GM21737 (cell line): ENCODE data around the gene LAG3.
"Not testable (repeated sequence)": the region's sequence is repeated elsewhere in the genome, so short reads cannot be mapped to it uniquely, and the experiment has no call there.

Experiments
- ATAC-seq: cut with Tn5 transposase; IDR thresholded peaks from one replicate; pipeline ENCODE4 v1.9.1; 2021; ENCODE audit warnings: mild to moderate bottlenecking, moderate library complexity; ENCODE audit not compliant: unreplicated experiment

LAG3 gene

DNA sequence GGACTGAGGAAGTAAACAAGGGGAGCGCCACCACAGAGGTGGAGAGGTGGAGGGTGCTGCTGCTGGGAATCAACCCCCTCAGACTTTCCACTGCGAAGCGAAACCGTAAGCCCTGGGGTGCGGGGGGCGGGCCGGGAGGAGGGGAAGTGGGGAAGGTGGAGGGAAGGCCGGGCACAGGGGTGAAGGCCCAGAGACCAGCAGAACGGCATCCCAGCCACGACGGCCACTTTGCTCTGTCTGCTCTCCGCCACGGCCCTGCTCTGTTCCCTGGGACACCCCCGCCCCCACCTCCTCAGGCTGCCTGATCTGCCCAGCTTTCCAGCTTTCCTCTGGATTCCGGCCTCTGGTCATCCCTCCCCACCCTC, at the start of gene LAG3:
Gene LAG3, plus strand, starts transcription at position 190 of the 365 bp plus-strand sequence. CDS start 333 bp downstream, outside the sequence.
- ATAC-seq = no peak

DNA sequence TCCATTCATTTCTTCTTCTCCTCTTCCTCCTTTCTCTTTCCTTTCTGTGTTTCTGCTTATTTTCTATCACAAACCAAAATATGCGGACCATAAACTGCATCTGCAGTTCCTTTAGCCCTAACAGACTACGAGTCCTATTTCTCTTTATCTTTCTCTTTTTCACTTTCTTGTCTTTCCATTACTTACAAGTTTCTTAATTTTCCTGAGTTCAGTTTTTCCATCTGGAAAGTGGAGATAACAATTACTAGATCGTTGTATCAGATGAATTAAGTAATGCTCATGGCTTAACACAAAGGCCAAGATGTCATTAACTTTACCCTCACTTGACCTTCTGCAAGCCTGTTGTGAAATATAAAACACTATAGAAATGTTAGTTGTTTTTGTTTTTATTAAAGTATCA, 49.5 kb upstream of the LAG3 start:
- no peak for ATAC-seq

DNA sequence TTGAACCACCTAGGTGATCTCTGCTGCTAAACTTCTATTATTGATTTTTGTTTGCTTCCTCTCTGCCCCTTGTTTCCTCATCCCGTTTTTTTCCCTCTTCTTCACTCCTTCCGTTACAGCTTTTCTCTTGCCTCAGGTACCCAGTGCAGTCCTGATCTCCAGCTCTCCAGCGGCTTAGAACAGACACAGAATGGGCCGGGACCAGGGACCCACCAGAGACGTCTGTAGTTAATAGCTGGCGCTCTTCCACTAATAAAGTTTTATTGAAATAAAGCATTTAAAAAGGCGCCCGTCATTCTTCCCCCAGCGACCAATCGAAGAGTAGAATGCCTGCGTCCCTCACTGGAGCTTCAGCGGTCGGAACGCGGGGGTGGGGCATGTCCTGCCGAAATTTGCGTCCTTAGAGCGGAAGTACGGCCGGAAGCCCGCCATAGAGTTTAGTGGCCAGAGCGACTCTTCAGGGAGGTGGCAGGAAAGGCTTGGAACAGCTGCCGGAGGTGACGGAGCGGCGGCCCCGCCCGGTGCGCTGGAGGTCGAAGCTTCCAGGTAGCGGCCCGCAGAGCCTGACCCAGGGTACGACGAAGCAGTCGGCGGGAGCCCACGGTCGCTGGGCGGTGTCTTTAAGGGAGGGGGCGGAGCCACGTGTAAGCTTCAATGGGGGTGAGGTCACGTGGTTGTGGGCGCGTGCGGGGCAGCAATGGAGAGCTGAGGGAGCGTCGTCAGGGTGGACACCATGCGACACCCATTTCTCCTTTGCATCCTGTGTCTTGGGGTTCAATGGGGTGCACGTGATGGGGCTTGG, 48.5 kb upstream of the LAG3 start, which contains the start of gene COPS7A:
Gene COPS7A, plus strand, starts transcription at position 440 of the 802 bp plus-strand sequence. CDS start 611 bp downstream, outside the sequence.
- ATAC-seq = peak; percentile 94

DNA sequence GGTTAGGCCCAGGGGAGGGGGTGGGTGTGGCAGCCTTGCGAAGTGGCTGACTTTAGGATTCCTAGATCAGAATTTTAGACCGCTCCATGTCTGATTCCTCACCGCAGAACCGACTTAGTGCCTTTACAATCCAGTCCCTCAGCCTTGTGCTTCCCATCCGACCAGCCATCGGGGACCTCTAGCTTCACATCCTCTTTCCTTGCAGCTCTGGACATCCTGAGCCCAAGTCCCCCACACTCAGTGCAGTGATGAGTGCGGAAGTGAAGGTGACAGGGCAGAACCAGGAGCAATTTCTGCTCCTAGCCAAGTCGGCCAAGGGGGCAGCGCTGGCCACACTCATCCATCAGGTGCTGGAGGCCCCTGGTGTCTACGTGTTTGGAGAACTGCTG, 47.9 kb upstream of the LAG3 start:
- peak; percentile 28 for ATAC-seq

DNA sequence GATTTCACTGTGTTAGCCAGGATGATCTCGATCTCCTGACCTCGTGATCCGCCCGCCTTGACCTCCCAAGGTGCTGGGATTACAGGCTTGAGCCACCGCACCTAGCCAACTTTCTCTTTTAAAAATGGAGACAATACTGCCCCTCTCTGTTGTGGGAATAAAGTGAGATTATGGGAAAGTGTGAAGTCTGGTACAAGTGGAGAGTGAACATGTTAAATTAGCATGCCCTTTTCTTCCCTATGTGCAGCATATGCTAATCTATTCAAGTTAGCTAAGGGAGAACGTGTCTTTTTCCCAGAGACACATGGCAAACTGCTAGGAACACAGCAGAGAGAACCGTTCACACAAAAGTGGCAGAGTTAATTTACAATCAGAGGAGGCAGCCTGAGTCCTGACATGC, 47.0 kb upstream of the LAG3 start:
- no peak for ATAC-seq

DNA sequence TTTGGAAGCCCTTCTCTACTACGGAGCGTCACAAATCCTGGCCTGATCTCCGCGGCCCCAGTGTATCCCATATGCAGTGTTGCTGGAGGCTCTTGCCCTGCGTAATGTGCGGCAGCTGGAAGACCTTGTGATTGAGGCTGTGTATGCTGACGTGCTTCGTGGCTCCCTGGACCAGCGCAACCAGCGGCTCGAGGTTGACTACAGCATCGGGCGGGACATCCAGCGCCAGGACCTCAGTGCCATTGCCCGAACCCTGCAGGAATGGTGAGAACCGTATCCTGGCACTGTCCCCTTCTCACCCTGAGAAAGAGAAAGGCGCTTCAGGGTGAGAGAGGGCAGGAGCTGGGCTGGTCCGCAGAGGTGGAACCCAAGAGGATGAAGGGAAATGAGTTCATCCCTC, 43.1 kb upstream of the LAG3 start:
- ATAC-seq = no peak

DNA sequence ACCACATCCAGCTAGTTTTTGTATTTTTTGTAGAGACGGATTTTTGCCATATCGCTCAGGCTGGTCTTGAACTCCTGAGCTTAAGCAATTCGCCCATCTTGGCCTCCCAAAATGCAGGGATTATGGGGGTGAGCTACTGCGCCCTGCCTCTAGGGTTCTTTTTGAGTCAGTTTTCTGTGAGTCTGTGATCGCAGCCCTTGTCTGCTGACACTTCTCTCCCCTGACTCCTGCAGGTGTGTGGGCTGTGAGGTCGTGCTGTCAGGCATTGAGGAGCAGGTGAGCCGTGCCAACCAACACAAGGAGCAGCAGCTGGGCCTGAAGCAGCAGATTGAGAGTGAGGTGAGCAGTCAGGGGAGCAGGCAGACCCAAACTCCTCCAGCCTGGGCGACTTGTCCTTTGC, 42.2 kb upstream of the LAG3 start:
- no peak for ATAC-seq

DNA sequence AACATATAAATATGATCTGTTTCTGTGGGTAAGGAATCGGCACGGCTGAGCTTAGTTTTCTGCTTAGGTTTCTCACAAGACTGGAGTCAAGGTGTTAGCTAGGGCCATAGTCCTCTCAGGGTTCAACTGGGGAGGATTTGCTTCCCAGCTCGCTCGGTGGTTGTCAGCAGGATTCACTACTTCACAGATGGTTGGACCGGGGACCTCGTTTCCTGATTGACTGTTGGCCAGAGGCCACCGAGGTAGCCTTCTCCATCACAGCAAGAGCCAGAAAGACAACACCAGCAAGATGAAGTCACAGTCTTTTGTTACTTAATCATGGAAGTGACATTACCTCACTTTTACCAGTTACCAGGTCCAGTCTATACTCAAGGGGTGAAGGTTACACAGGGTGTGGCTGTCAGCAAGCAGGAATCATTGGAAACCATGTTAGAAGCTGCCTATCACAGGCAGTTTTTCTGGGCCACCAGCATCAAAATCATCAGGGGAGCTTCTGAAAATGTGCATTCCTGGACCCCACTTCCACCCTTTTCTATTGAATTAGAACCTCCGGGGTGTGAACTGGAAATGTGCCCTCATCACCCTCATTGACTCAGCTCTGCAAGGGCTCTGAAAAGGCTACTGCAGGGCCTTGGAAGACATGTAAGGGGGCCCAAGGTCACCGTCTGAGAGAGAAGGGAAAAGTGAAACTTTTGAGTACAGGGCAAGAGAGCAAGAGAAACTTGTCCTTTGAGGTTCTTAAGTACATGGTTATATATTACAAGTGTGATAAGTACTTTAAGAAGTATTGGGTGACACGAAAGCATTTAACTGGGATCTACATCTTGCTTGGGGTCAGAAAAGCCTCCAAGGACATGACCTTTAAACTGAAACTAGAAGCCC, 37.6 kb upstream of the LAG3 start:
- no peak for ATAC-seq

DNA sequence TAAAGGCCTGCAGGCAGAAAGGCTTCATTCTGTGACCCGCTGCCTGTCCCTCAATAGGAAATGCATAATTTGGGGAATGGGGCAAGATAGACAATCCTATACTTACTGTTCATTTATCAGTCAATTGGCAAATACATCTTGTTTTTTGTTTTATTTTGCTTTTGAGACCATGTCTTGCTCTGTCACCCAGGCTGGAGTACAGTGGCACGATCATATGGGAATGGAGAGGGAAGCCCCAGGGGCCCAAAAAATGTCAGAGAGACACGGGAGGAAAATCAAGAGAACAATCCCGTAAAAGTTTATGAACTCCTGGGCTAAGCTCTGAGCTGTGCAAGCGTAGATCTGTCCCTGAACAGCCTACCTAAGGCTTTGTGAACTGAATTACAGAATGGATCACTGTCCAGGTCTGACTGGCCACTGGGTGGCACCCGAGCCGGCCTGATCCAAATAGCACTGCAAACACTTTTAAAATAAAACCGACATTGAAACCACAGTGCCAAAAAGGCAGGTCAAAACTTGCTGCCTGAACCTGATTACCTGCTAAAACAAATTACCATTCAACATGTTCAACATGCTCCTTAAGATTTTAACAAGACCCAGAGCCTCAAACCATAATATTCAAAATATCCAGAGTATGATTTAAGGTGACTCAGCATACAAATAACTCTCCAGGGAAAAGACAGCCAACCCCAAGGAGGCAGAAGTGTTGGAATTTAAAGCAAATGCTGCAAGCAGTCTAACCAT, 36.7 kb upstream of the LAG3 start:
- ATAC-seq = no peak

DNA sequence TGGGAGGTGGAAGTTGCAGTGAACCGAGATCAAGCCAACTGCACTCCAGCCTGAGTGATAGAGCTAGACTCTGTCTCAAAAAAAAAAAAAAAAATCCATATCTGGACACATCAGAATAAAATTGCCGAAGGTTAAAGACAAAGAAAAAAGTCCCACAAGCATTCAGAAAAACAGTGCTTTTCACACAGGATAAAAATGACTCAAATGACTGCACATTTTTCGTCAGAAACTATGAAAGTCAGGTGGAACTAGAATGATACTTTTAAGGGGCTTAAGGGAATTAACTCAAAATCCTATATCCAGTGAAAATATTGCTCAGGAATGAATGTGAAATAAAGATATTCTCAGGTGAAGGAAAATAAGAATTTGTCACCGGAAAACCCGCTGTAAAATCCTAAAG, 35.6 kb upstream of the LAG3 start:
- no peak for ATAC-seq

DNA sequence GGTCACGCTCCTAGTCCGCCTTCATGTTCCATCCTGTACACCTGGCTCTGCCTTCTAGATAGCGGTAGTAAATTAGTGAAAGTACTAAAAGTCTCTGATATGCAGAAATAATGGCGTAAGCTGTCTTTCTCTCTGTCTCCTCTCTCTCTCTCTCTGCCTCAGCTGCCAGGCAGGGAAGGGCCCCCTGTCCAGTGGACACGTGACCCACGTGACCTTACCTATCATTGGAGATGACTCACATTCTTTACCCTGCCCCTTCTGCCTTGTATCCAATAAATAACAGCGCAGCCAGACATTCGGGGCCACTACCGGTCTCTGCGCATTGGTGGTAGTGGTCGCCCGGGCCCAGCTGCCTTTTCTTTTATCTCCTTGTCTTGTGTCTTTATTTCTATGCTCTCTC, 30.2 kb upstream of the LAG3 start:
- not testable (repeated sequence) for ATAC-seq

DNA sequence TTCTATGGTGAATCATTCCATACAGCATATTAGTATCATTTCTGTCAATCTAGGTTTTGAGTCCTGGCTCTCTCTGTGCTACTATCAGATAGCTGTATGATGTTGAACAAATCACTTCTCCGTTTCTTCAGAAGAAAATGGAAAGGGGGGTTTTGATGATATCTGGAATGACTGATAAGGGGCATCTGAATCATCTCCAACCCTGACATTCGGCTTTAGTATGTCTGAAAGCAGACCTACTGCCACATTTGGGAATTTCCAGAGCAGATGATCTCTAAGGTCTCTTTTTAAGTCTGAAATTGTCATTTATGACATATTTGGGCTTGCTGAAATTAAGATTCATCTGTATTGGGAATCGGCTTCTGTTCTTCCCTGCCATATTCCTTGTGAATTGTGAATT, 29.5 kb upstream of the LAG3 start:
- ATAC-seq = no peak

DNA sequence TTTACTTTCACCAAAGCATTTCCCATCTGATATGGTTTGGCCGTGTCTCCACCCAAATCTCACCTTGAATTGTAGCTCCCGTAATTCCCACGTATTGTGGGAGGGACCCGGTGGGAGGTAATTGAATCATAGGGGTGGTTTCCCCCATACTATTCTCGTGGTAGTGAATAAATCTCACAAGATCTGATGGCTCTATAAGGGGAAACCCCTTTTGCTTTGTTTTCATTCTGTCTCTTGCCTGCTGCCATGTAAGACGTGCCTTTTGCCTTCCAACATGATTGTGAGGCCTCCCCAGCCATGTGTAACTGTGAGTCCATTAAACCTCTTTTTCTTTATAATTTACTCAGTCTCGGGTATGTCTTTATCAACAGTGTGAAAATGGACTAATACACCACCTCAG, 29.0 kb upstream of the LAG3 start:
- ATAC-seq = not testable (repeated sequence)

DNA sequence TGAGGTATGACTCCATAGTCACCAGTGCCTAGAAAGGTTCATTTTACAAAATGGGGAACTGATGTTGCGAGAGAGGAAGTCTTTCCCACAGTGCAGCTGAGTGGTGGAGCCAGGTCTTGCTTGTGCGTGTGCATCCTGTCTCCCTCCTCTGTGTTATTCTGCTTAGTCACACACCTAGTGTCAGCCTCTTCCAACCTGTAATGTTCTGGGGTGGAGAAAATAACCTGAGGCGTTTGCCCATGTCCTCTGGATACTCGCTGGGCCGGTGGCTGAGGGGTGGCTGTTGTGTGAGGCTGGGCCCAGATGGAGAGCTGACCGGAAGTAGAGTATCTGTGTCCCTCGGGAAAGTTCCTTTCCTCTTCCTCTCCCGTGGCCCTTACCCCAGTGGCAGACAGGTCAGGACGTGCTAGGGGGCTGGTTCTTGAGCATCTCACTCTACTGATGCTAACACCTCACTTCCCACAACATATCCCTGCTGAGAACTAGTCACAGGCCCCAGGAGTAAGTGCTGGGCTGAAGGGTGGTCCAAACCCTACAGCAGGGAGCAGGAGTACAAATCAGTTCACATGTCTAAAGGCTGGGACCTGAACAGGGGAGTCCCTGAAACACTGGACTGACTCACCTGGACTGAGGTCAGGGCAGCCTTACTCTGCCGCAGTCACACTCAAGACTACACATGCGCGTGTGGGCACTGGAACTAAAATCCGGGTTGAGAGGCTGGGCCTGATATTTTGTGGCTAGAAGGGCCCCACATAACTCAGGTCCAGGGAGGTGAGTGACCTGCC, 26.4 kb upstream of the LAG3 start:
- peak; percentile 51 for ATAC-seq

DNA sequence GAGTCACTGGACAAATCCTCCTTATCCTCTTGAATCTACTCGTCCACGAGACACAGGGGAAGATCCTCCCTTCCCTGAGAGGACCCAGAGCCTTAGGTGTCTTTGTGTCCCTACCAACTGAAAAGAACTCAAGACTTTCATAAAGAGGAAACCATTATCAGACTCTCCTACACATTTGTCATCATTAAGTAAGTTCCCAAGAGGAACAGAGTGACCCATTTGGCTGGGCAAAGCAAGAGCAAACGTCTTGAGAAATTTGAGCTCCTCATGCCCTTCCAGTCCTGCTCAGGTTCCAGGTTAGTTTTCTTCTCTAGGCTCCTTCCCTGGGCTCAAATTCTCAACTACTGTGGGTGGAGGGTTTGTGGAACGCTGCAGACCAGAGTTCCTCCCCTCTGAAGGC, 25.1 kb upstream of the LAG3 start:
- ATAC-seq = no peak

DNA sequence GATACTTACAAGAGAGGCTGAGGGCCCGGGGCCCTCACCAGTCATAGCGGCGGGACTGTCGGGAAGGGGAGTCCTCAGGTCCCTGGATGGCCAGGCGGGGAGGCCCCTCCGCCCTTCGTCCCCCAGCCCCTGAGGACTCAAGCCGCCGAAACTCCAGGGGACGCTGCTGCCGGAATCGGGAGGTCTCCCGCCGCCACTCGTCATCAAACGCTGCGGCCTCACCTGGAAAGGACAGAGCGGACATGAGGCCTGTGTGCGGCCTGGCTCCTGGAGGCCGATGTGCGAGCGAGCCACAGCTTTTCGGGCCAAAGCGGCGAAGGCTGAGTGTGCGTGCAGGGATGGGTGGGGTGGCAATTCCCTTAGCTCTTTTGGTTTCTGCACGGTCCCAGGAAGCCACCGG, 23.6 kb upstream of the LAG3 start:
- ATAC-seq = no peak

DNA sequence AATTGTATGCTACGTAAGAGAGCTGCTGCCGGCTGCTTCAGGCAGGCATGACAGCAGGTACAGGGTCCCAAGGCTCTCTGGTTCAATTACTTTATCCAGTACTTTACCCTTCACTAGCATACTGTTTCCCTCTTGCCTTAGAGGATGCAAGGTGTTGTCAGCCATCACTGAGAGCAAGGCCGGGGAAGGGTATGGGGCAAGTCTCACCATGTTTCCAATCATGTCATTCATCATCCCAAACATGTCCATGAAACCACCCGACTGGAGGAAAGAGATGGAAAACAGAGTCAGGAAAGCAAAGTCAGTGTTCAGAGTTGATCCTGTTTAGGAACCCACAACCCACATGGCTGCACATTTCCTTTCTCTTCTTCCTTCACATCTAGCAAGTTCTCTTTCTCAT, 21.8 kb upstream of the LAG3 start:
- ATAC-seq = no peak

DNA sequence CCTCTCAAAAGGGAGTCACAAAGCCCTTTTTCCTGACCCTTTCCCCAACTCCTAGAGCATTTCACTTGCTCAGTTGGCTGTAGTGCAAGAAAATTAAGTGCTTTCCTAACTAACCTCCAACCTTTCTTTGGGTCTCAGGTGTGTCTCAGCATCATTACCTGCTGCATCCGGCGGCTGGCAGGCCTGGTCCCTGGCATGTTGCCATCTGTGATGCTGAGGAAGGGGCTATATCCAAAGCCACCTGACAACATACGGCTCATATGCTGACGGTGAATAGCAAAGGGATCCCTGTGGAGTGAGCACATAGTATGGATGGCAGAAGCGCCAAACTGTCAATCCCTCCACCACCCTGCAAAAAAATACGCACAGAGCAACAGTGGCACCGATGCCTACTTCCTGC, 20.6 kb upstream of the LAG3 start:
- ATAC-seq = no peak

DNA sequence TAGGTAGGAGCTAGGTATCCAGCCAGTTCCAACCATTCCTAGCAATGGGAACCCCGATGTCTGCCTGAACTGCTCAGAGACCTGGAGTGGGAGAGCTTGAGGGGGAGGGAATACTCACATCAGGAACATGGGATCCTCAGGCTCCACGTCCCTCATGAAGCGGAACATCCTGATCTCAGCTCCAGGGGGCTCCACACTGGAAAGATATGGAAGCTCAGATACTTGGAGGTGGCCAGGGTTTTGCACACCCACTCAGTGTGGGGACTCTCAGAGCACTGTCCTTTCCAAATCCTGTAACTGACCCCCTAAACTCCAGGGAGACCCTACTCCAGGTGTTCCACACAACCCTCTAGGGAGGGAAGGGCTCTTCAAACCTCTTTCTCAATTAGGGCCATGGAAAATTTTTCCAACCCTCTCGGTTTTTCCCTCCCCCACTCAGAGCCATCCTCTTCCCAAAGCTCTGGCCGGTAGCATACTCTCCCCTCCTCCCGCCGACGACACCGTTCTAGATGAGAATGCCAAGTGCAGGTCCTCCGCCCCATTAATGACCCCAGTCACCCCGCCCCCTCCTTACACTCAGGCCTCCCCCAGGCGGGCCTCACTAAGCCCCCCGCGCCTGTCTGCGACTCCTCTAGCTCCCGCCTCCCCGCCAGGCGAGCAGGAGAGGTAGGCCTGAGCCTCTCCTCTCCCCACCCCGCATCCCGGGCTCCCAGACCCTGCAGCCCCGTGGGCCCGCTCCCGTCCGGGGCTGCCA, 20.0 kb upstream of the LAG3 start:
- no peak for ATAC-seq
